HL-60/S4 (cell line): ENCODE data around the gene BTBD16.

Experiments
- in situ Hi-C: fragments of 300-500 bp; cut with MboI; formaldehyde crosslinking; loops from 2 replicates; pipeline ENCODE4 v1.14.3; 2022; ENCODE audit warnings: low sequenced_read_pairs

The BTBD16 gene

GRCh38 chr10:122271076-122271475, at the start of gene BTBD16:
Gene BTBD16 (plus strand): TSS chr10:122271296. CDS start chr10:122275082, 3,786 bp downstream.
- in situ Hi-C loops = no loop called here

GRCh38 chr10:122221958-122222357, 49.1 kb upstream of the BTBD16 start:
- in situ Hi-C loops = no loop called here

- in situ Hi-C loops = no loop called here
Measured at GRCh38 chr10:122222638-122223037, 48.5 kb upstream of the BTBD16 start.

- in situ Hi-C loops = no loop called here
Measured at GRCh38 chr10:122224159-122224558, 46.9 kb upstream of the BTBD16 start.

GRCh38 chr10:122225330-122225729, 45.8 kb upstream of the BTBD16 start:
- in situ Hi-C loops = no loop called here

GRCh38 chr10:122227754-122228153, 43.3 kb upstream of the BTBD16 start:
- in situ Hi-C loops = no loop called here

GRCh38 chr10:122229666-122230065, 41.4 kb upstream of the BTBD16 start:
- in situ Hi-C loops = no loop called here

- in situ Hi-C loops = no loop called here
Measured at GRCh38 chr10:122230222-122230621, 40.9 kb upstream of the BTBD16 start.

- in situ Hi-C loops = no loop called here
Measured at GRCh38 chr10:122232769-122233168, 38.3 kb upstream of the BTBD16 start.

- in situ Hi-C loops = no loop called here
Measured at GRCh38 chr10:122233857-122234348, 37.2 kb upstream of the BTBD16 start.

GRCh38 chr10:122234416-122234815, 36.7 kb upstream of the BTBD16 start:
- in situ Hi-C loops = no loop called here

GRCh38 chr10:122236690-122237306, 34.3 kb upstream of the BTBD16 start:
- in situ Hi-C loops = no loop called here

GRCh38 chr10:122237331-122237990, 33.6 kb upstream of the BTBD16 start:
- in situ Hi-C loops = no loop called here

GRCh38 chr10:122239578-122240257, 31.4 kb upstream of the BTBD16 start:
- in situ Hi-C loops = no loop called here

GRCh38 chr10:122240401-122240800, 30.7 kb upstream of the BTBD16 start:
- in situ Hi-C loops = no loop called here

- in situ Hi-C loops = no loop called here
Measured at GRCh38 chr10:122241836-122242235, 29.3 kb upstream of the BTBD16 start.

GRCh38 chr10:122243550-122243949, 27.5 kb upstream of the BTBD16 start:
- in situ Hi-C loops = no loop called here

- in situ Hi-C loops = no loop called here
Measured at GRCh38 chr10:122244001-122244975, 26.8 kb upstream of the BTBD16 start.

- in situ Hi-C loops = no loop called here
Measured at GRCh38 chr10:122245136-122245535, 26.0 kb upstream of the BTBD16 start.

- in situ Hi-C loops = no loop called here
Measured at GRCh38 chr10:122245897-122246296, 25.2 kb upstream of the BTBD16 start.
